Measurements from ENCODE around the gene POU2F1. TPM values are rescaled to one million over a fixed set of nuclear protein-coding genes. Genes with fewer than 3 reads are reported as not detected.

The POU2F1 gene
- total RNA-seq, 1 experiment from 2014 or later = 25.0 TPM

- H3K27ac ChIP-seq (ENCODE audit: low read depth, low read length, poor library complexity, severe bottlenecking) = no peak overlapping the region
- no peaks in the 10 kb centered on the region for H3K36me3 ChIP-seq (ENCODE audit: insufficient read depth, low read length, poor library complexity, severe bottlenecking)
- H3K9me3 ChIP-seq (ENCODE audit: low read depth, low read length, poor library complexity, severe bottlenecking) = no peaks in the 10 kb centered on the region
- BruUV-seq (replicated peaks) = no TSS peak
- peaks cover 6% of the 10 kb centered on the region for H3K4me1 ChIP-seq (ENCODE audit: insufficient read depth, low read length, poor library complexity, severe bottlenecking)
- intact Hi-C loops (cut with micrococcal nuclease; ENCODE audit: unreplicated experiment) = loop anchor here (1.0 to 10.0 kb wide), 5 partner anchors 41 to 531 kb away; no protein-coding TSS in a partner anchor
- POLR2A ChIA-PET (ENCODE audit: low non-redundant PET) = no interaction called here
- no peaks in the 10 kb centered on the region for H3K27me3 ChIP-seq (replicated peaks; ENCODE audit: insufficient read depth, low read depth, low read length, poor library complexity)
- CTCF ChIA-PET = no interaction called here
- H3K4me3 ChIP-seq (ENCODE audit: low read depth, low read length, poor library complexity, severe bottlenecking) = no peak overlapping the region
- DNase-seq (ENCODE audit: low spot score) = no peak
- no peak for TF ChIP-seq EZH2 (IDR thresholded peaks at IDR 0.05; ENCODE audit: borderline replicate concordance, low read depth, low read length, poor library complexity, severe bottlenecking)
These were observed 222.3 kb downstream of the POU2F1 start for GRCh38 chr1:167442854-167443565.

GRCh38 chr1:167443757-167444156 lies 223.1 kb downstream of the POU2F1 start:
- CTCF ChIA-PET = no interaction called here
- intact Hi-C loops (cut with micrococcal nuclease; ENCODE audit: unreplicated experiment) = loop anchor here (5.0 to 10.0 kb wide), 3 partner anchors 41 to 531 kb away; no protein-coding TSS in a partner anchor
- Histone ChIP-seq H3K9me3 (ENCODE audit: low read depth, low read length, poor library complexity, severe bottlenecking) (no peaks in the 10 kb centered on the region), H3K4me3 (ENCODE audit: low read depth, low read length, poor library complexity, severe bottlenecking) (no peak overlapping the region), H3K36me3 (ENCODE audit: insufficient read depth, low read length, poor library complexity, severe bottlenecking) (no peaks in the 10 kb centered on the region), H3K4me1 (ENCODE audit: insufficient read depth, low read length, poor library complexity, severe bottlenecking) (peaks cover 6% of the 10 kb centered on the region), H3K27me3 (replicated peaks; ENCODE audit: insufficient read depth, low read depth, low read length, poor library complexity) (no peaks in the 10 kb centered on the region), H3K27ac (ENCODE audit: low read depth, low read length, poor library complexity, severe bottlenecking) (no peak overlapping the region)
- no TSS peak for BruUV-seq (replicated peaks)
- DNase-seq (ENCODE audit: low spot score) = no peak
- TF ChIP-seq EZH2 (IDR thresholded peaks at IDR 0.05; ENCODE audit: borderline replicate concordance, low read depth, low read length, poor library complexity, severe bottlenecking) (no peak), CTCF (conservative IDR thresholded peaks at IDR 0.05; ENCODE audit: low read depth, low read length) (no peak)
- POLR2A ChIA-PET (ENCODE audit: low non-redundant PET) = interaction anchor here (0.6 kb wide), 1 partner anchor 12 kb away, joined by 3 read pairs; no protein-coding TSS in a partner anchor

- no peak for DNase-seq (ENCODE audit: low spot score)
- Histone ChIP-seq H3K27me3 (replicated peaks; ENCODE audit: insufficient read depth, low read depth, low read length, poor library complexity) (no peaks in the 10 kb centered on the region), H3K4me1 (ENCODE audit: insufficient read depth, low read length, poor library complexity, severe bottlenecking) (peaks cover 4% of the 10 kb centered on the region), H3K36me3 (ENCODE audit: insufficient read depth, low read length, poor library complexity, severe bottlenecking) (no peaks in the 10 kb centered on the region), H3K4me3 (ENCODE audit: low read depth, low read length, poor library complexity, severe bottlenecking) (no peak overlapping the region), H3K27ac (ENCODE audit: low read depth, low read length, poor library complexity, severe bottlenecking) (no peak overlapping the region), H3K9me3 (ENCODE audit: low read depth, low read length, poor library complexity, severe bottlenecking) (no peaks in the 10 kb centered on the region)
- no peak for TF ChIP-seq CTCF (conservative IDR thresholded peaks at IDR 0.05; ENCODE audit: low read depth, low read length)
- no peak for TF ChIP-seq EZH2 (IDR thresholded peaks at IDR 0.05; ENCODE audit: borderline replicate concordance, low read depth, low read length, poor library complexity, severe bottlenecking)
- ChIA-PET POLR2A (ENCODE audit: low non-redundant PET) (no interaction called here), CTCF (no interaction called here)
- intact Hi-C loops (cut with micrococcal nuclease; ENCODE audit: unreplicated experiment) = loop anchor here (10.0 kb wide), 1 partner anchor 88 kb away; no protein-coding TSS in a partner anchor
- no TSS peak for BruUV-seq (replicated peaks)
These were observed 226.3 kb downstream of the POU2F1 start for GRCh38 chr1:167446966-167447365.
